Measurements from ENCODE around the gene HDAC6. TPM values are rescaled to one million over a fixed set of nuclear protein-coding genes. Genes with fewer than 3 reads are reported as not detected.
"Not testable (repeated sequence)": the region's sequence is repeated elsewhere in the genome, so short reads cannot be mapped to it uniquely, and the experiment has no call there.

HDAC6 gene
- polyA plus RNA-seq, 1 donor (not counting 4 experiments of a cell fraction or from before 2014, with no cell fraction given), result 21.9 TPM

DNA sequence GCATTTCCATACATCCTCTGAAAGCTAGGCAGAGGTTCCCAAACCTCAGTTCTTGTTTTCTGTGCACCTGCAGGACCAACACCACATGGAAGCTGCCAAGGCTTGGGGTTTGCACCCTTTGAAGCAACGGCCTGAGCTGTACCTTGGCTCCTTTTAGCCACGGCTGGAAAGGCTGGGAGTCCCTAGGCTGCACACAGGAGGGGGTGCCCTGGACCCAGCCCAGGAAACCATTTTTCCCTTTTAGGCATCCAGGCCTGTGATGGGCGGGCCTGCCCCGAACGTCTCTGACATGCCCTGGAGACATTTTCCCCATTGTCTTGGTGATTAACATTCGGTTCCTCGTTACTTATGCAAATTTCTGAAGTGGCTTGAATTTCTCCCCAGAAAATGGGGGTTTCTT is 51.0 kb downstream of the HDAC6 start:
- dilution Hi-C loops (cut with MboI; ENCODE audit: extremely low pct_ligation_motif_present, low sequenced_read_pairs), result no loop called here
- no peak overlapping the region for H3K9ac ChIP-seq (ENCODE audit: control insufficient read depth, extremely low read depth, insufficient read depth, low read length)
- H3K9me3 ChIP-seq (ENCODE audit: control insufficient read depth, low read depth, low read length), result no peaks in the 10 kb centered on the region
- DNase-seq (ENCODE audit: low read depth, low spot score) (no peak), FAIRE-seq (no peak)
- H4K20me1 ChIP-seq (ENCODE audit: control insufficient read depth, extremely low read depth, insufficient read depth, low read length), result no peaks in the 10 kb centered on the region
- no peak overlapping the region for H2AFZ ChIP-seq (ENCODE audit: control insufficient read depth, low read length)
- TF ChIP-seq, protein P1, sequence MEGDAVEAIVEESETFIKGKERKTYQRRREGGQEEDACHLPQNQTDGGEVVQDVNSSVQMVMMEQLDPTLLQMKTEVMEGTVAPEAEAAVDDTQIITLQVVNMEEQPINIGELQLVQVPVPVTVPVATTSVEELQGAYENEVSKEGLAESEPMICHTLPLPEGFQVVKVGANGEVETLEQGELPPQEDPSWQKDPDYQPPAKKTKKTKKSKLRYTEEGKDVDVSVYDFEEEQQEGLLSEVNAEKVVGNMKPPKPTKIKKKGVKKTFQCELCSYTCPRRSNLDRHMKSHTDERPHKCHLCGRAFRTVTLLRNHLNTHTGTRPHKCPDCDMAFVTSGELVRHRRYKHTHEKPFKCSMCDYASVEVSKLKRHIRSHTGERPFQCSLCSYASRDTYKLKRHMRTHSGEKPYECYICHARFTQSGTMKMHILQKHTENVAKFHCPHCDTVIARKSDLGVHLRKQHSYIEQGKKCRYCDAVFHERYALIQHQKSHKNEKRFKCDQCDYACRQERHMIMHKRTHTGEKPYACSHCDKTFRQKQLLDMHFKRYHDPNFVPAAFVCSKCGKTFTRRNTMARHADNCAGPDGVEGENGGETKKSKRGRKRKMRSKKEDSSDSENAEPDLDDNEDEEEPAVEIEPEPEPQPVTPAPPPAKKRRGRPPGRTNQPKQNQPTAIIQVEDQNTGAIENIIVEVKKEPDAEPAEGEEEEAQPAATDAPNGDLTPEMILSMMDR (optimal IDR thresholded peaks at IDR 0.05 in 1 of 3, IDR thresholded peaks at IDR 0.05 in 1 of 3, conservative IDR thresholded peaks at IDR 0.05 in 1 of 3; ENCODE audit: extremely low read depth in 1 of 3, insufficient read depth in 2 of 3, low read length in 3 of 3), result no peak
- no peak for TF ChIP-seq EZH2 (IDR thresholded peaks at IDR 0.05; ENCODE audit: low read length)
- no peak overlapping the region for H3K4me2 ChIP-seq (ENCODE audit: control insufficient read depth, extremely low read depth, insufficient read depth, low read depth, low read length)
- no peaks in the 10 kb centered on the region for H3K79me2 ChIP-seq (ENCODE audit: control insufficient read depth, insufficient read depth, low read length)
- H3K27me3 ChIP-seq (ENCODE audit: control insufficient read depth, extremely low read depth, insufficient read depth, low read length), result no peaks in the 10 kb centered on the region
- no peaks in the 10 kb centered on the region for H3K9me1 ChIP-seq (ENCODE audit: control insufficient read depth, extremely low read depth, insufficient read depth, low read length)
- H3K4me1 ChIP-seq (ENCODE audit: control insufficient read depth, extremely low read depth, insufficient read depth, low read length), result no peaks in the 10 kb centered on the region
- no peak overlapping the region for H3K4me3 ChIP-seq (ENCODE audit: control insufficient read depth in 2 of 3, extremely low read depth in 1 of 3, insufficient read depth in 2 of 3, low read depth in 1 of 3, low read length in 3 of 3)
- H3K36me3 ChIP-seq (ENCODE audit: control insufficient read depth in 2 of 2, extremely low read depth in 1 of 2, insufficient read depth in 2 of 2, low read length in 2 of 2), result no peaks in the 10 kb centered on the region
- no peak overlapping the region for H3K27ac ChIP-seq (ENCODE audit: control insufficient read depth, insufficient read depth, low read length)

DNA sequence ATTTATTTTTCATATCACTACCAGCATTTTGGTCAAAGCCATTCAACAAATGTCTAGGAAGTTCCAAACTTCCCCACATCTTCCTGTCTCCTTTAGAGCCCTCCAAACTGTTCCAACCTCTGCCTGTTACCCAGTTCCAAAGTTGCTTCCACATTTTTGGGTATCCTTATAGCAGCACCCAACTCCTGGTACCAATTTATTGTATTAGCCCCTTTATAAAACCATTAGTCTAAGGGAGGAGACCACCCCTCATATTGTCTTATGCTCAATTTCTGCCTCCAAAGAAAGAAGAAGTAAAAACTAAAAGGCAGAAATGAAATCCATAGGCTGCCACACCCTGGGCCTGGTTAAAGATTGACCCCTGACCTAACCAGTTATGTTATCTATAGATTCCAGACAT is 51.6 kb downstream of the HDAC6 start:
- H3K9me3 ChIP-seq (ENCODE audit: control insufficient read depth, low read depth, low read length); H3K4me1 ChIP-seq (ENCODE audit: control insufficient read depth, extremely low read depth, insufficient read depth, low read length); H3K27me3 ChIP-seq (ENCODE audit: control insufficient read depth, extremely low read depth, insufficient read depth, low read length); dilution Hi-C loops (cut with MboI; ENCODE audit: extremely low pct_ligation_motif_present, low sequenced_read_pairs); H3K9me1 ChIP-seq (ENCODE audit: control insufficient read depth, extremely low read depth, insufficient read depth, low read length); H3K4me2 ChIP-seq (ENCODE audit: control insufficient read depth, extremely low read depth, insufficient read depth, low read depth, low read length); H3K36me3 ChIP-seq (ENCODE audit: control insufficient read depth in 2 of 2, extremely low read depth in 1 of 2, insufficient read depth in 2 of 2, low read length in 2 of 2); H2AFZ ChIP-seq (ENCODE audit: control insufficient read depth, low read length); FAIRE-seq; H3K4me3 ChIP-seq (ENCODE audit: control insufficient read depth in 2 of 3, extremely low read depth in 1 of 3, insufficient read depth in 2 of 3, low read depth in 1 of 3, low read length in 3 of 3); DNase-seq (ENCODE audit: low read depth, low spot score); H3K79me2 ChIP-seq (ENCODE audit: control insufficient read depth, insufficient read depth, low read length); H3K9ac ChIP-seq (ENCODE audit: control insufficient read depth, extremely low read depth, insufficient read depth, low read length); H4K20me1 ChIP-seq (ENCODE audit: control insufficient read depth, extremely low read depth, insufficient read depth, low read length); H3K27ac ChIP-seq (ENCODE audit: control insufficient read depth, insufficient read depth, low read length): not testable (repeated sequence)

DNA sequence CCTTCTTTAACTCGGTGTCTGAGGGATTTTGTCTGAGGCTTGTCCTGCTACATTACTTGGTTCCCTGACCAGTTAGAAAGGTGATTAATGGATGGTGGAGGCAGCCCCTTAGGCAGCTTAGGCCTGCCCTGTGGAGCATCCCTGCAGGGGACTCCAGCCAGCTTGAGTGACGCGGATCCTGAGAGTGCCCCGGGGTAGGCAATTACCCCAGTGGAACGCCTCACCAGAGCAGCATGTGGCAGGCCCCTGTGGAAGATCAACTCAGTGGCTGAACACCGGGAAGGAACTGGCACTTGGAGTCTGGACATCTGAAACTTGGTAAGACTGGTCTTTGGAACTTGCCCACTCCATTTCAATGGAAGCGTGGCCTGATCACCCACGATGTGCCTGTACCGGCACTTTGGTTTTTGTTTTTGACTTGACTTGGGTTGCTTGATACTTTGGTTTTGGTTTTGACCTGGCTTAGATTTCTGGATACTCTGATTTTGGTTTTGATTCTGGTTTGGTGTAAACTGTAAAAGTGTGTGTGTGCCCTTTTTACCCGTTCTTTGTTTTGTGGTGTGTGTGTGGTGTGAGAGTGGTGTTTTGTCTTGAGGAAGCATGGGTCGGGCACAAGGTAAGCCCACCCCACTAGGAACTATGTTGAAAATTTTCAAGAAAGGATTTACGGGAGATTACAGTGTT is 52.4 kb downstream of the HDAC6 start:
- FAIRE-seq; H3K4me2 ChIP-seq (ENCODE audit: control insufficient read depth, extremely low read depth, insufficient read depth, low read depth, low read length); H3K4me1 ChIP-seq (ENCODE audit: control insufficient read depth, extremely low read depth, insufficient read depth, low read length); H3K4me3 ChIP-seq (ENCODE audit: control insufficient read depth in 2 of 3, extremely low read depth in 1 of 3, insufficient read depth in 2 of 3, low read depth in 1 of 3, low read length in 3 of 3); H2AFZ ChIP-seq (ENCODE audit: control insufficient read depth, low read length); H3K27me3 ChIP-seq (ENCODE audit: control insufficient read depth, extremely low read depth, insufficient read depth, low read length); H3K36me3 ChIP-seq (ENCODE audit: control insufficient read depth in 2 of 2, extremely low read depth in 1 of 2, insufficient read depth in 2 of 2, low read length in 2 of 2); H3K9me1 ChIP-seq (ENCODE audit: control insufficient read depth, extremely low read depth, insufficient read depth, low read length); H4K20me1 ChIP-seq (ENCODE audit: control insufficient read depth, extremely low read depth, insufficient read depth, low read length); DNase-seq (ENCODE audit: low read depth, low spot score); H3K9me3 ChIP-seq (ENCODE audit: control insufficient read depth, low read depth, low read length); dilution Hi-C loops (cut with MboI; ENCODE audit: extremely low pct_ligation_motif_present, low sequenced_read_pairs); H3K9ac ChIP-seq (ENCODE audit: control insufficient read depth, extremely low read depth, insufficient read depth, low read length); H3K27ac ChIP-seq (ENCODE audit: control insufficient read depth, insufficient read depth, low read length); H3K79me2 ChIP-seq (ENCODE audit: control insufficient read depth, insufficient read depth, low read length): not testable (repeated sequence)

Data from keratinocyte (primary cell).